ENCODE results near the gene GORASP2.
"Not testable (repeated sequence)": the region's sequence is repeated elsewhere in the genome, so short reads cannot be mapped to it uniquely, and the experiment has no call there.

The GORASP2 gene

DNA sequence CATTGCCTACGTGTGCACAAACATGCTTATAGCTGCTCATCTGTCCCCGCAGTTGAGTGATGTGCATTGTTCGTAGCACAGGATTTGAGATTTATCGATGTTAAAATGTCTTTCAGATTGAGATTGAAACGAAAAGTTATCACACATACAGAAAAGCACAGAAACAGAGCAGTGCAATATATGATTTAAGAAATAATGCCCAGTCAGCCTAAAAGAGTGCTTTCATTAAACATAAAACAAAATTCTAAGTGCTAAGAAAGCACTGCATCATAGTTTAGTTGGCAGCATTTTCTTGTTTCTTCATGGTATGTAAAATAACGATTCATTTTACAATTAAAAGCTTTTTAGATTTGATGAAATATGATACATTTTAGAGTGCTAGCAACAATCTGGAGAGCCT is 31.9 kb upstream of the GORASP2 start:
- Histone ChIP-seq H3F3A (ENCODE audit: insufficient read depth, low read length) (no peaks in the 10 kb centered on the region), H2AFZ (ENCODE audit: low read length) (0 out of 2 replicates have a peak overlapping the region, but pooled peaks have one; percentile 6), H3K27ac (ENCODE audit: low read length) (no peak overlapping the region), H3K4me2 (ENCODE audit: low read depth, low read length) (no peak overlapping the region), H3K36me3 (replicated peaks; ENCODE audit: insufficient read depth, low read length) (no peaks in the 10 kb centered on the region), H3K4me1 (ENCODE audit: low read length) (no peaks in the 10 kb centered on the region), H3K9me2 (replicated peaks; ENCODE audit: insufficient read depth, low read length) (no peaks in the 10 kb centered on the region), H3K27me3 (replicated peaks; ENCODE audit: insufficient read depth, low read length) (no peaks in the 10 kb centered on the region), H4K20me1 (ENCODE audit: insufficient read depth, low read length) (no peaks in the 10 kb centered on the region), H3K4me3 (ENCODE audit: low read length) (no peak overlapping the region), H3K9ac (ENCODE audit: low read length) (no peak overlapping the region), H3K79me2 (ENCODE audit: low read length) (no peaks in the 10 kb centered on the region), H3K9me3 (replicated peaks; ENCODE audit: insufficient read depth, low read length) (no peaks in the 10 kb centered on the region)
- no peak for DNase-seq
- TF ChIP-seq EZH2phosphoT487 (IDR thresholded peaks at IDR 0.05; ENCODE audit: low read length) (no peak), EZH2 (optimal IDR thresholded peaks at IDR 0.05; ENCODE audit: low read depth, low read length) (no peak)
- TF ChIP-seq, protein P1, sequence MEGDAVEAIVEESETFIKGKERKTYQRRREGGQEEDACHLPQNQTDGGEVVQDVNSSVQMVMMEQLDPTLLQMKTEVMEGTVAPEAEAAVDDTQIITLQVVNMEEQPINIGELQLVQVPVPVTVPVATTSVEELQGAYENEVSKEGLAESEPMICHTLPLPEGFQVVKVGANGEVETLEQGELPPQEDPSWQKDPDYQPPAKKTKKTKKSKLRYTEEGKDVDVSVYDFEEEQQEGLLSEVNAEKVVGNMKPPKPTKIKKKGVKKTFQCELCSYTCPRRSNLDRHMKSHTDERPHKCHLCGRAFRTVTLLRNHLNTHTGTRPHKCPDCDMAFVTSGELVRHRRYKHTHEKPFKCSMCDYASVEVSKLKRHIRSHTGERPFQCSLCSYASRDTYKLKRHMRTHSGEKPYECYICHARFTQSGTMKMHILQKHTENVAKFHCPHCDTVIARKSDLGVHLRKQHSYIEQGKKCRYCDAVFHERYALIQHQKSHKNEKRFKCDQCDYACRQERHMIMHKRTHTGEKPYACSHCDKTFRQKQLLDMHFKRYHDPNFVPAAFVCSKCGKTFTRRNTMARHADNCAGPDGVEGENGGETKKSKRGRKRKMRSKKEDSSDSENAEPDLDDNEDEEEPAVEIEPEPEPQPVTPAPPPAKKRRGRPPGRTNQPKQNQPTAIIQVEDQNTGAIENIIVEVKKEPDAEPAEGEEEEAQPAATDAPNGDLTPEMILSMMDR (IDR thresholded peaks at IDR 0.05; ENCODE audit: low read length) = no peak

DNA sequence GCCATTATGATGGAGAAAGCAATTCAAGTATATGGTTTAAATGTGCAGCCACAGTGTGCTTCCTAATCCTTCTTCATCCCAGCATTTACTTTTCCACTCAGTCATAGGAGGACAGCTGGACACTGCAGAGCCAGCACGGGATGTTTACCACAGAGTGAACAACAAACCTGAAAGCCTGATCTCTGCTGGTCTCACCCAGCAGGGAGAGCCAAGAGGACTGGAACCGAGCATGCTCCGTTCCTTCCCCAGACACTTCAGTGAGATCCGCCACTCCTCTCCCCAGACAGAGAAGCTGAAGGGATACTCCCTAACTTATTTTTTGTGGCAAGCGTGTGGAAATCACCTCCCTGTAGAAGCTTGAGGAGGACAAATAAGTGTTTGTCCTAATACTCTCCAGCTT is 23.2 kb upstream of the GORASP2 start:
- no peak for DNase-seq
- TF ChIP-seq, protein P1 (IDR thresholded peaks at IDR 0.05; ENCODE audit: low read length) = no peak
- TF ChIP-seq EZH2 (optimal IDR thresholded peaks at IDR 0.05; ENCODE audit: low read depth, low read length) (no peak), EZH2phosphoT487 (IDR thresholded peaks at IDR 0.05; ENCODE audit: low read length) (no peak)
- no peak overlapping the region for H3K4me2 ChIP-seq (ENCODE audit: low read depth, low read length)

DNA sequence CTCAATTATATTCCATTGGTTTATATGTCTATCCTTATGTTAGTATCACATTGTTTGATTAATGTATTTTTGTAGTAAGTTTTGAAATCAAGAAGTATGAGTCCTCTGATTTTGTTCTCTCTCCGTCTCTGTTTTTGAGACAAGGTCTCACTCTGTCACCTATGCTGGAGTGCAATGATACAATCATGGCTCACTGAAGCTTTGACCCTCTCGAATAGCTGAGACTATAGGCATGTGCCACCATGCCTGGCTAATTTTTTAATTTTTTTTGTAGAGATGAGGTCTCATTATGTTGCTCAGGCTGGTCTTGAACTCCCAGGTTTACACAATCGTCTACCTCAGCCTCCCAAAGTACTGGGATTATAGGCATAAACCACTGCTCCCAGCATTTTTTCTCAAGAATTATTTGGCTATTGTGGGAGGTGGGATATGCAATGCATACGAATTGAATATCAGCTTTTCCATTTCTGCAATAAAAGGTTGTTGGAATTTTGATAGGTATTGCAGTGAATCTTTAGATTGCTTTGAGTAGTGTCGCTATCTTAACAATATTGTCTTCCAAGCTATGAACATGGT is 17.7 kb upstream of the GORASP2 start:
- DNase-seq = no peak
- Histone ChIP-seq H3K27me3 (replicated peaks; ENCODE audit: insufficient read depth, low read length) (no peaks in the 10 kb centered on the region), H3K36me3 (replicated peaks; ENCODE audit: insufficient read depth, low read length) (no peaks in the 10 kb centered on the region), H3K9me3 (replicated peaks; ENCODE audit: insufficient read depth, low read length) (no peaks in the 10 kb centered on the region), H3K79me2 (ENCODE audit: low read length) (no peaks in the 10 kb centered on the region), H3K27ac (ENCODE audit: low read length) (no peak overlapping the region), H2AFZ (ENCODE audit: low read length) (no peak overlapping the region), H3K4me3 (ENCODE audit: low read length) (no peak overlapping the region), H4K20me1 (ENCODE audit: insufficient read depth, low read length) (no peaks in the 10 kb centered on the region), H3K9me2 (replicated peaks; ENCODE audit: insufficient read depth, low read length) (no peaks in the 10 kb centered on the region), H3K9ac (ENCODE audit: low read length) (no peak overlapping the region), H3K4me1 (ENCODE audit: low read length) (no peaks in the 10 kb centered on the region), H3K4me2 (ENCODE audit: low read depth, low read length) (no peak overlapping the region), H3F3A (ENCODE audit: insufficient read depth, low read length) (no peaks in the 10 kb centered on the region)
- TF ChIP-seq, protein P1 (IDR thresholded peaks at IDR 0.05; ENCODE audit: low read length) = no peak
- TF ChIP-seq EZH2 (optimal IDR thresholded peaks at IDR 0.05; ENCODE audit: low read depth, low read length) (no peak), EZH2phosphoT487 (IDR thresholded peaks at IDR 0.05; ENCODE audit: low read length) (no peak)

More for the DNA sequence above, 23.2 kb upstream of the GORASP2 start:
- no peak overlapping the region for H3K4me3 ChIP-seq (ENCODE audit: low read length)
- no peaks in the 10 kb centered on the region for H3K9me2 ChIP-seq (replicated peaks; ENCODE audit: insufficient read depth, low read length)
- no peaks in the 10 kb centered on the region for H3K79me2 ChIP-seq (ENCODE audit: low read length)
- H3K27me3 ChIP-seq (replicated peaks; ENCODE audit: insufficient read depth, low read length) = no peaks in the 10 kb centered on the region
- no peaks in the 10 kb centered on the region for H3F3A ChIP-seq (ENCODE audit: insufficient read depth, low read length)
- H4K20me1 ChIP-seq (ENCODE audit: insufficient read depth, low read length) = no peaks in the 10 kb centered on the region
- no peaks in the 10 kb centered on the region for H3K36me3 ChIP-seq (replicated peaks; ENCODE audit: insufficient read depth, low read length)
- no peak overlapping the region for H2AFZ ChIP-seq (ENCODE audit: low read length)
- H3K9ac ChIP-seq (ENCODE audit: low read length) = no peak overlapping the region
- no peaks in the 10 kb centered on the region for H3K9me3 ChIP-seq (replicated peaks; ENCODE audit: insufficient read depth, low read length)
- H3K4me1 ChIP-seq (ENCODE audit: low read length) = no peaks in the 10 kb centered on the region
- no peak overlapping the region for H3K27ac ChIP-seq (ENCODE audit: low read length)

DNA sequence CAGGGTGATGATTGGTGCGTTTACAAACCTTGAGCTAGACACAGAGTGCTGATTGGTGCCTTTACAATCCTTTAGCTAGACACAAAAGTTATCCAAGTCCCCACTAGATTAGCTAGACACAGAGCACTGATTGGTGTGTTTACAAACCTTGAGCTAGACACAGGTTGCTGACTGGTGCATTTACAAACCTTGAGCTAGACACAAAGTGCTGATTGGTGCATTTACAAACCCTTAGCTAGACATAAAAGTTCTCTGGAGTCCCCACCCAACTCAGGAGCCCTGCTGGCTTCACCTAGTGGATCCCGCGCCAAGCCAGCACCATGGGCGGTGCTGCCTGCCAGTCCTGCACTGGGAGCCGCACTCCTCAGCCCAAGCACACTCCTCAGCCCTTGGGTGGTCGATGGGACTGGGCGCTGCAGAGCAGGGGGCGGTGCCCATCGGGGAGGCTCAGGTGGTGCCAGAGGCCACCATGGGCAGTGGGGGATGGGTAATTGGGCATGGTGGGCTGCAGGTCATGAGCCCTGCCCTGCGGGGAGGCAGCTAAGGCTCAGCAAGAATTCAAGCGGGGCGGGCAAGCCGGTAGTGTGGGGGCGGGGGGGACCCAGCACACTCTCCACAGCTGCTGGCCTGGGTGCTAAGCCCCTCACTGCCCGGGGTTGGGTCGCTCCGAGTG is 13.9 kb upstream of the GORASP2 start:
- not testable (repeated sequence) for H3K4me1 ChIP-seq (ENCODE audit: low read length); H3K27ac ChIP-seq (ENCODE audit: low read length); H2AFZ ChIP-seq (ENCODE audit: low read length); H3K79me2 ChIP-seq (ENCODE audit: low read length); H3K9me3 ChIP-seq (replicated peaks; ENCODE audit: insufficient read depth, low read length); H4K20me1 ChIP-seq (ENCODE audit: insufficient read depth, low read length); DNase-seq; H3F3A ChIP-seq (ENCODE audit: insufficient read depth, low read length); H3K4me2 ChIP-seq (ENCODE audit: low read depth, low read length); H3K27me3 ChIP-seq (replicated peaks; ENCODE audit: insufficient read depth, low read length); H3K9me2 ChIP-seq (replicated peaks; ENCODE audit: insufficient read depth, low read length); H3K9ac ChIP-seq (ENCODE audit: low read length); H3K4me3 ChIP-seq (ENCODE audit: low read length); H3K36me3 ChIP-seq (replicated peaks; ENCODE audit: insufficient read depth, low read length)

Measured in MM.1S (cell line).